ENCODE results near the gene HLCS.

The HLCS gene

GRCh38 chr21:36706951-36707762 is 259.3 kb downstream of the HLCS start:
- DNase-seq (ENCODE audit: low read depth in 1 of 2, low spot score in 1 of 2) = no peak

- no peak for DNase-seq (ENCODE audit: low read depth in 1 of 2, low spot score in 1 of 2)
Observed at GRCh38 chr21:36706482-36706852, 260.0 kb downstream of the HLCS start.

- DNase-seq (ENCODE audit: low read depth in 1 of 2, low spot score in 1 of 2) = no peak
Observed at GRCh38 chr21:36705679-36706481, 260.6 kb downstream of the HLCS start.

- DNase-seq (ENCODE audit: low read depth in 1 of 2, low spot score in 1 of 2) = no peak
Observed at GRCh38 chr21:36704958-36705678, 261.4 kb downstream of the HLCS start.

GRCh38 chr21:36704281-36704957 is 262.1 kb downstream of the HLCS start:
- DNase-seq (ENCODE audit: low read depth in 1 of 2, low spot score in 1 of 2) = no peak

- DNase-seq (ENCODE audit: low read depth in 1 of 2, low spot score in 1 of 2) = no peak
Observed at GRCh38 chr21:36703626-36704280, 262.7 kb downstream of the HLCS start.

- no peak for DNase-seq (ENCODE audit: low read depth in 1 of 2, low spot score in 1 of 2)
Observed at GRCh38 chr21:36703123-36703522, 263.3 kb downstream of the HLCS start.

- no peak for DNase-seq (ENCODE audit: low read depth in 1 of 2, low spot score in 1 of 2)
Observed at GRCh38 chr21:36702622-36702968, 263.9 kb downstream of the HLCS start.

GRCh38 chr21:36701756-36702621 is 264.5 kb downstream of the HLCS start:
- no peak for DNase-seq (ENCODE audit: low read depth in 1 of 2, low spot score in 1 of 2)

- DNase-seq (ENCODE audit: low read depth in 1 of 2, low spot score in 1 of 2) = no peak
Observed at GRCh38 chr21:36700971-36701755, 265.3 kb downstream of the HLCS start.
